Measurements from ENCODE around the gene LRMDA.

DNA sequence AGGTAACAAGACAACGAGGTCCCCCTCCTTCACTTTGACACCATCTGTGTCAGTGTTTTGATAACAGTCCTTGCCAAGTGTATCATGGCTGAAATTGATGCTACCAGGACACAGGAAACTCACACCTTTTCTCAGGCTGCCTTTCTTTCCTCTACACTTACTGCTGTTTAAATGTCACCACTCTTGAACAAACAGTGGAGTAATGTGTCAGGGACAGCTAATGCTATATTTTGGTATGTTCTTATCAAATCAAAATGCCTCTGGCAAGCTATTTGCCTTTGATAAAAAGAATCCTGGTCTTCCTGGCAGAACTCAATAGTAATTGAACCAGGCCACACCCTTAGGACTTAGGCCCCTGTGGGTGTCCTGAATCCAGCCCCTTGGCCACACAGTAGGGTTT is 692.9 kb downstream of the LRMDA start:
- TF ChIP-seq, protein P1, sequence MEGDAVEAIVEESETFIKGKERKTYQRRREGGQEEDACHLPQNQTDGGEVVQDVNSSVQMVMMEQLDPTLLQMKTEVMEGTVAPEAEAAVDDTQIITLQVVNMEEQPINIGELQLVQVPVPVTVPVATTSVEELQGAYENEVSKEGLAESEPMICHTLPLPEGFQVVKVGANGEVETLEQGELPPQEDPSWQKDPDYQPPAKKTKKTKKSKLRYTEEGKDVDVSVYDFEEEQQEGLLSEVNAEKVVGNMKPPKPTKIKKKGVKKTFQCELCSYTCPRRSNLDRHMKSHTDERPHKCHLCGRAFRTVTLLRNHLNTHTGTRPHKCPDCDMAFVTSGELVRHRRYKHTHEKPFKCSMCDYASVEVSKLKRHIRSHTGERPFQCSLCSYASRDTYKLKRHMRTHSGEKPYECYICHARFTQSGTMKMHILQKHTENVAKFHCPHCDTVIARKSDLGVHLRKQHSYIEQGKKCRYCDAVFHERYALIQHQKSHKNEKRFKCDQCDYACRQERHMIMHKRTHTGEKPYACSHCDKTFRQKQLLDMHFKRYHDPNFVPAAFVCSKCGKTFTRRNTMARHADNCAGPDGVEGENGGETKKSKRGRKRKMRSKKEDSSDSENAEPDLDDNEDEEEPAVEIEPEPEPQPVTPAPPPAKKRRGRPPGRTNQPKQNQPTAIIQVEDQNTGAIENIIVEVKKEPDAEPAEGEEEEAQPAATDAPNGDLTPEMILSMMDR (IDR thresholded peaks at IDR 0.05): no peak
- no peak for TF ChIP-seq POLR2AphosphoS5 (IDR thresholded peaks at IDR 0.05)
